BJ (cell line): Measurements from ENCODE around the gene STX4. TPM values are rescaled to one million over a fixed set of nuclear protein-coding genes. Genes with fewer than 3 reads are reported as not detected.

Experiments used
- CTCF ChIA-PET: fragments of 350-600 bp; formaldehyde crosslinking; extraction: SDS; loops from one replicate; lab custom pipeline; 2021; ENCODE audit warnings: antibody characterized with exemption, inconsistent platforms; lab: Yijun Ruan, JAX
- POLR2A ChIA-PET: fragments of 300-600 bp; sonication (Branson Sonifier 250); formaldehyde crosslinking; extraction: SDS; loops from one replicate; lab custom pipeline; 2021; ENCODE audit warnings: antibody characterized with exemption; lab: Charles Lee
- DNase-seq: peaks from one replicate; pipeline ENCODE4 v3.0.0-alpha.2; 2011; ENCODE audit warnings: low read depth
- H3K27me3 ChIP-seq: 2 replicates; pipeline ENCODE4 v1.6.0; 2011; ENCODE audit warnings: low read length; ENCODE audit not compliant: control insufficient read depth, insufficient read depth
- H3K36me3 ChIP-seq: 2 replicates; pipeline ENCODE4 v1.5.1; 2011; ENCODE audit warnings: low read length; ENCODE audit not compliant: control insufficient read depth, insufficient read depth
- H3K4me3 ChIP-seq: 2 replicates; pipeline ENCODE4 v1.5.1; 2011; ENCODE audit warnings: low read depth, mild to moderate bottlenecking, control low read depth, low read length
- CTCF ChIP-seq: IDR thresholded peaks from 2 replicates; pipeline ENCODE4 v1.5.1; 2011; ENCODE audit warnings: low read depth, mild to moderate bottlenecking, control low read depth, inconsistent platforms, low read length, moderate library complexity; ENCODE audit not compliant: insufficient read depth
- polyA plus RNA-seq: library from polyadenylated mRNA; depleted of rRNA; stranded (reverse); fragments of >200 nt; gene quantifications from 2 replicates; pipeline ENCODE4 v1.2.3, GENCODE V29; 2011

The STX4 gene
- polyA plus RNA-seq, 1 experiment, result 53.6 TPM

GRCh38 chr16:31085873-31086628 lies 52.7 kb downstream of the STX4 start:
- CTCF ChIA-PET, result interaction anchor here (0.6 to 1.5 kb wide), 2 partner anchors 44 to 372 kb away, joined by 3 read pairs; no protein-coding TSS in a partner anchor
- no peak for DNase-seq
- Histone ChIP-seq H3K27me3 (no peaks in the 10 kb centered on the region), H3K36me3 (peaks cover 25% of the 10 kb centered on the region), H3K4me3 (no peak overlapping the region)
- no peak for TF ChIP-seq CTCF
- POLR2A ChIA-PET, result no interaction called here

- Histone ChIP-seq H3K4me3 (no peak overlapping the region), H3K36me3 (peaks cover 22% of the 10 kb centered on the region), H3K27me3 (no peaks in the 10 kb centered on the region)
- no peak for TF ChIP-seq CTCF
- CTCF ChIA-PET, result interaction anchor here (0.6 to 1.5 kb wide), 2 partner anchors 45 to 372 kb away, joined by 3 read pairs; no protein-coding TSS in a partner anchor
- POLR2A ChIA-PET, result no interaction called here
- no peak for DNase-seq
Observed at GRCh38 chr16:31086629-31086906, 53.2 kb downstream of the STX4 start.

GRCh38 chr16:31087481-31087880 lies 54.1 kb downstream of the STX4 start:
- Histone ChIP-seq H3K36me3 (peaks cover 20% of the 10 kb centered on the region), H3K27me3 (no peaks in the 10 kb centered on the region), H3K4me3 (no peak overlapping the region)
- CTCF ChIA-PET, result no interaction called here
- no peak for TF ChIP-seq CTCF
- no peak for DNase-seq
- POLR2A ChIA-PET, result no interaction called here

- Histone ChIP-seq H3K36me3 (peaks cover 19% of the 10 kb centered on the region), H3K27me3 (no peaks in the 10 kb centered on the region), H3K4me3 (no peak overlapping the region)
- CTCF ChIA-PET, result no interaction called here
- no peak for DNase-seq
- POLR2A ChIA-PET, result interaction anchor here (0.7 kb wide), 1 partner anchor 786 kb away, joined by 3 read pairs; the partner anchor contains the start of gene ZNF267
- TF ChIP-seq CTCF, result no peak
Observed at GRCh38 chr16:31087971-31088370, 54.6 kb downstream of the STX4 start.

GRCh38 chr16:31088459-31089183 lies 55.3 kb downstream of the STX4 start, which contains the start of gene PRSS53:
PRSS53 (minus strand) TSS chr16:31088943; CDS start chr16:31088809, 134 bp downstream.
- Histone ChIP-seq H3K4me3 (no peak within 1 kb of the TSS), H3K36me3 (peaks cover 17% of the 10 kb centered on the region), H3K27me3 (no peaks in the 10 kb centered on the region)
- no peak for DNase-seq
- POLR2A ChIA-PET, result interaction anchor here (0.7 kb wide), 1 partner anchor 785 kb away, joined by 3 read pairs; the partner anchor contains the start of gene ZNF267
- CTCF ChIA-PET, result no interaction called here
- TF ChIP-seq CTCF, result no peak
